HG03045 (cell line): Measurements from ENCODE around the gene CSNK1A1L.
"Not testable (repeated sequence)": the region's sequence is repeated elsewhere in the genome, so short reads cannot be mapped to it uniquely, and the experiment has no call there.

Source experiments
- ATAC-seq: cut with Tn5 transposase; IDR thresholded peaks from one replicate; pipeline ENCODE4 v1.9.1; 2021; ENCODE audit warnings: mild to moderate bottlenecking, moderate library complexity; ENCODE audit not compliant: unreplicated experiment

CSNK1A1L gene

GRCh38 chr13:37065890-37066526 lies 39.5 kb downstream of the CSNK1A1L start:
- no peak for ATAC-seq

- ATAC-seq: peak; percentile 15
These were observed 45.6 kb downstream of the CSNK1A1L start for GRCh38 chr13:37059848-37060192.

- ATAC-seq: peak; percentile 98
These were observed 46.3 kb downstream of the CSNK1A1L start, which contains the start of gene SUPT20H for GRCh38 chr13:37058910-37059847. SUPT20H (minus strand) TSS chr13:37059688; CDS start chr13:37051490, 8,198 bp downstream.

DNA sequence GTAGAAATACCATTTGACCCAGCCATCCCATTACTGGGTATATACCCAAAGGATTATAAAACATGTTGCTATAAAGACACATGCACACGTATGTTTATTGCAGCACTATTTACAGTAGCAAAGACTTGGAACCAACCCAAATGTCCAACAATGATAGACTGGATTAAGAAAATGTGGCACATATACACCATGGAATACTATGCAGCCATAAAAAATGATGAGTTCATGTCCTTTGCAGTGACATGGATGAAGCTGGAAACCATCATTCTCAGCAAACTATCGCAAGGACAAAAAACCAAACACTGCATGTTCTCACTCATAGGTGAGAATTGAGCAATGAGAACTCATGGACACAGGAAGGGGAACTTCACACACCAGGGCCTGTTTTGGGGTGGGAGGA lies 49.2 kb downstream of the CSNK1A1L start:
- not testable (repeated sequence) for ATAC-seq
